Measurements from ENCODE around the gene COA1. TPM values are rescaled to one million over a fixed set of nuclear protein-coding genes. Genes with fewer than 3 reads are reported as not detected.

The COA1 gene
- total and polyA plus RNA-seq, 9 of the 15 experiments (the other 6 are each of a cell fraction or from before 2014, with no cell fraction given), result 98.9 to 463 (median 181) TPM

- TF ChIP-seq MGA (IDR thresholded peaks at IDR 0.05) (no peak), MEF2A (IDR thresholded peaks at IDR 0.05; ENCODE audit: control insufficient read depth, low read depth, low read length) (no peak), NELFE (IDR thresholded peaks at IDR 0.05; ENCODE audit: insufficient read depth, insufficient read length) (no peak)
These were observed 138.3 kb downstream of the COA1 start (continued) for GRCh38 chr7:43590862-43591557.
